Activated T-helper 1 cell treated with anti-CD3 and anti-CD28 coated beads, Interleukin-12 subunit alpha, Interleukin-12 subunit beta, Interleukin-2, Interleukin-4 antibody, amounts not matched to agents 30 ng/mL and 10 ng/mL and 1 ng/mL, durations not matched to agents 14 hours and 24 hours and 36 hours (primary cell): ENCODE results near the gene NMUR2. TPM values are rescaled to one million over a fixed set of nuclear protein-coding genes. Genes with fewer than 3 reads are reported as not detected.

Experiments used
- DNase-seq: peaks from one replicate; pipeline ENCODE4 v3.0.0; 2021; ENCODE audit warnings: low spot score
- H3K27ac Mint-ChIP-seq: one replicate; pipeline ENCODE4 v1.8.0; 2021; ENCODE audit warnings: mild to moderate bottlenecking, mixed read lengths
- H3K27me3 Mint-ChIP-seq: one replicate; pipeline ENCODE4 v1.8.0; 2022; ENCODE audit warnings: mild to moderate bottlenecking, moderate library complexity, mixed read lengths; ENCODE audit not compliant: insufficient read depth
- H3K36me3 Mint-ChIP-seq: one replicate; pipeline ENCODE4 v1.8.0; 2021; ENCODE audit warnings: low read depth, mixed read lengths
- H3K4me1 Mint-ChIP-seq: one replicate; pipeline ENCODE4 v1.8.0; 2021; ENCODE audit warnings: low read depth, mixed read lengths
- H3K4me3 Mint-ChIP-seq: one replicate; pipeline ENCODE4 v1.8.0; 2021; ENCODE audit warnings: mild to moderate bottlenecking, moderate library complexity, mixed read lengths
- H3K9me3 Mint-ChIP-seq: one replicate; pipeline ENCODE4 v1.8.0; 2021; ENCODE audit warnings: mixed read lengths
- intact Hi-C: fragments of 100-400 bp; cut with micrococcal nuclease; formaldehyde crosslinking; loops from one replicate; pipeline ENCODE4 v1.15.1; 2024
- total RNA-seq: library from RNA; stranded (reverse); gene quantifications from 2 replicates; pipeline ENCODE4 v1.2.3, GENCODE V29; 2022

The NMUR2 gene, protein sequence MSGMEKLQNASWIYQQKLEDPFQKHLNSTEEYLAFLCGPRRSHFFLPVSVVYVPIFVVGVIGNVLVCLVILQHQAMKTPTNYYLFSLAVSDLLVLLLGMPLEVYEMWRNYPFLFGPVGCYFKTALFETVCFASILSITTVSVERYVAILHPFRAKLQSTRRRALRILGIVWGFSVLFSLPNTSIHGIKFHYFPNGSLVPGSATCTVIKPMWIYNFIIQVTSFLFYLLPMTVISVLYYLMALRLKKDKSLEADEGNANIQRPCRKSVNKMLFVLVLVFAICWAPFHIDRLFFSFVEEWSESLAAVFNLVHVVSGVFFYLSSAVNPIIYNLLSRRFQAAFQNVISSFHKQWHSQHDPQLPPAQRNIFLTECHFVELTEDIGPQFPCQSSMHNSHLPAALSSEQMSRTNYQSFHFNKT
- not detected in 2 replicates for total RNA-seq

DNA sequence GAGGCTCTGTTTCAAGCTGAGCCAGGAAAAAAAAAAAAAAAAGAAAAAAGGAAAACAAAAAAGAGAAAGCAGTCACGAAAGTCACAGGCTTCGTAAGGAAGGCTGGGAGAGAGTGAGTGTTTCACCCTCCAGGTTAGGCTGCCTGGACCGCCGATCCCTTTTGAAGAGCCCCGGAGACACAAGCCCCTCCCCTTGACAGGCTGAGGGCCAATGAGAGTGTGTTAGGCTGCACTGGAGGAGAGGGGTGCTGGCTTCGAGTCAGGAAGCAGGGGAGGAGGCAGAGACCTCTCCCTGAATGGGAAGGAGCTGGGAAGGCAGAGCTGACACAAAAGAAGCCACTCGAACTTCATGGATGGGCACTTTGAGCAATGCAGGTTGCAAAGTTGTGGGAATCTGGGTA is at the start of gene NMUR2:
TSS of gene NMUR2 (minus strand) at position 135 of the 400 bp plus-strand sequence. CDS start 166 bp downstream, outside the sequence.
- Mint-ChIP-seq H3K4me1 (no peaks in the 10 kb centered on the region), H3K9me3 (no peaks in the 10 kb centered on the region), H3K36me3 (no peaks in the 10 kb centered on the region), H3K27ac (no peak within 1 kb of the TSS), H3K27me3 (no peaks in the 10 kb centered on the region), H3K4me3 (no peak within 1 kb of the TSS)
- no peak for DNase-seq
- intact Hi-C loops = no loop called here

DNA sequence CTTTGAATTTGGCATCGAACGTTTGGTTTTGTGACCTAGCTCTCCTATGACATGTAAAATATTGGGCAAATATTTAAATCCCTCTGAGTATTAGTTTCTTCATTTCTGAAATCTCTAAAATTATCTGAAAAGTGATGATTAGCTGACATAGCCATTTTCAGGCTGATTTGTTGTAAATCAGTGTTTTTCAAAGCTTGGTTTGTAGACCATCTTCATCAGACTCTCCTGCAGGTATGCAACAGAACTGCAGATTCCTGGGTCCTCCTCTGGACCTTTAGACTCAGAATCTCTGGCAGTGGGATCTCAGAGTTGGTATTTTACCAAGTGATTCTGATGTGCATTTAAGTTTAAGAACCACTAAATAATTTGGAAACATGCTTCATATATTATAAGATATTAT is 38.9 kb upstream of the NMUR2 start:
- DNase-seq = no peak
- no peaks in the 10 kb centered on the region for H3K4me1 Mint-ChIP-seq
- H3K4me3 Mint-ChIP-seq = no peak overlapping the region
- H3K27ac Mint-ChIP-seq = no peak overlapping the region
- no peaks in the 10 kb centered on the region for H3K36me3 Mint-ChIP-seq
- intact Hi-C loops = no loop called here
- H3K9me3 Mint-ChIP-seq = no peaks in the 10 kb centered on the region
- H3K27me3 Mint-ChIP-seq = no peaks in the 10 kb centered on the region

GRCh38 chr5:152439791-152440190 is 34.7 kb upstream of the NMUR2 start:
- Mint-ChIP-seq H3K4me1 (no peaks in the 10 kb centered on the region), H3K27ac (no peak overlapping the region), H3K4me3 (no peak overlapping the region), H3K36me3 (no peaks in the 10 kb centered on the region), H3K27me3 (no peaks in the 10 kb centered on the region), H3K9me3 (no peaks in the 10 kb centered on the region)
- DNase-seq = no peak
- intact Hi-C loops = no loop called here

- Mint-ChIP-seq H3K9me3 (no peaks in the 10 kb centered on the region), H3K27me3 (no peaks in the 10 kb centered on the region), H3K4me1 (no peaks in the 10 kb centered on the region), H3K36me3 (no peaks in the 10 kb centered on the region), H3K27ac (no peak overlapping the region), H3K4me3 (no peak overlapping the region)
- DNase-seq = no peak
- intact Hi-C loops = no loop called here
Observed at GRCh38 chr5:152437866-152438265, 32.8 kb upstream of the NMUR2 start.

GRCh38 chr5:152427721-152428120 is 22.6 kb upstream of the NMUR2 start:
- Mint-ChIP-seq H3K4me3 (no peak overlapping the region), H3K4me1 (no peaks in the 10 kb centered on the region), H3K27me3 (no peaks in the 10 kb centered on the region), H3K36me3 (no peaks in the 10 kb centered on the region), H3K9me3 (no peaks in the 10 kb centered on the region), H3K27ac (no peak overlapping the region)
- intact Hi-C loops = no loop called here
- no peak for DNase-seq

DNA sequence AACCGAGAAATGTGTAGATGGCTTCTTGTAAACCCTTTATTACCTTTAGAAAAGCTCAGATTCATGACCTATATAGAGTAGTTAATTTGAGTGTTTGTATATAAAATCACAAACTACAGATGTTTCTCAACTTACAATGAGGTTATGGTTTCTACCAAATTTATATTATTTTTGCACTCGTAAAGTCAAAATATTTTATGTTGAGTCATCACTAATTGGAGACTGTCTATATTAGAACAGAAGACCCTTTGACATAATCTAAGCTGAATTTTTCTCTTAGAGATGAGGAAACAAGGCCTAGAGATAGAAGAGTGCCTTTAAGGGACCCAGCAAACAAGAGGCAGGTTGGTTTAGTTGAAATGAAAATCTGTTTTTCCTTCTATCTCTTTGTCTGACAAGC is 20.0 kb upstream of the NMUR2 start:
- Mint-ChIP-seq H3K4me3 (no peak overlapping the region), H3K36me3 (no peaks in the 10 kb centered on the region), H3K9me3 (no peaks in the 10 kb centered on the region), H3K4me1 (no peaks in the 10 kb centered on the region), H3K27me3 (no peaks in the 10 kb centered on the region), H3K27ac (no peak overlapping the region)
- no peak for DNase-seq
- intact Hi-C loops = no loop called here

GRCh38 chr5:152424501-152424900 is 19.4 kb upstream of the NMUR2 start:
- H3K4me3 Mint-ChIP-seq = no peak overlapping the region
- H3K27ac Mint-ChIP-seq = no peak overlapping the region
- no peaks in the 10 kb centered on the region for H3K9me3 Mint-ChIP-seq
- H3K27me3 Mint-ChIP-seq = no peaks in the 10 kb centered on the region
- DNase-seq = no peak
- intact Hi-C loops = no loop called here
- no peaks in the 10 kb centered on the region for H3K4me1 Mint-ChIP-seq
- no peaks in the 10 kb centered on the region for H3K36me3 Mint-ChIP-seq

DNA sequence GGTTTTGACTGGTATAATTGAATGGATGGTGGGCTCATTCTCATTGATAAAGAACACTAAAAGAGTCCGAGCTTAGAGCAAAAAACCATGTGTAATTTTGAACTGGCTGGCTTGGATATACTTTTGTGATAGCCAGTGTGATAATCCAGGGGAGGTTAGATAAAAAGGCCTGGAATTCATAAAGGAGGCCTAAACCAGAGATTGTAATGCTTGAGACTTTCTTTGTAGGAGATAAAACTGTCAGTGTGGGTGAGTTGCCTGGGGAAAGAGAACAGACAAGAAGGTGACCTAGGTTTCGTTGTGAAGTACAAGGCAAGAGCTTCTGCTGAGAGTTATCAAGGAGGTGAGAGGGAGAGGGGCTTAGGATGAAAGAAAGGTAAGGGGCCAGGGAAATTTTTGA is 17.0 kb upstream of the NMUR2 start:
- H3K4me3 Mint-ChIP-seq = no peak overlapping the region
- no peak for DNase-seq
- intact Hi-C loops = no loop called here
- no peaks in the 10 kb centered on the region for H3K27me3 Mint-ChIP-seq
- H3K36me3 Mint-ChIP-seq = no peaks in the 10 kb centered on the region
- H3K9me3 Mint-ChIP-seq = no peaks in the 10 kb centered on the region
- H3K27ac Mint-ChIP-seq = no peak overlapping the region
- H3K4me1 Mint-ChIP-seq = no peaks in the 10 kb centered on the region

DNA sequence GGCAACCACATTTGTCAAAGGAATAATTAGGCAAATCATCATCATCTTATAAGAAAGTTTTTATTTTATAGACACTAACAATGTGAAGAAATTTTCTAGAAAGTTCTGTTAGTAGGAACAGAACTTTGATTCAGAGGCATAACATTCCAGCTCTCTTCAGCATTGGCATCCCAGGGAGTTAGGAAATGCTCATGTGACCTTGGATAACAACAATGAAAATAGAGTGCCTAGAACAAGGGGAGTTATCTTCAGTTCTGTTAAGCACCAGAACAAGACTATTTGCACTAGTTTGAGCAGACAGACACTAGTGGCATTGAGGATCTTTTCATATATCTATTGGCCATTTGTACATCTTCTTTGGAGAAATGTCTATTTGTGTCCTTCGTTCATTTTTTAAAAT is 7.0 kb upstream of the NMUR2 start:
- no peak overlapping the region for H3K27ac Mint-ChIP-seq
- no peak for DNase-seq
- H3K4me1 Mint-ChIP-seq = no peaks in the 10 kb centered on the region
- intact Hi-C loops = no loop called here
- H3K9me3 Mint-ChIP-seq = no peaks in the 10 kb centered on the region
- no peaks in the 10 kb centered on the region for H3K36me3 Mint-ChIP-seq
- H3K4me3 Mint-ChIP-seq = no peak overlapping the region
- H3K27me3 Mint-ChIP-seq = peaks cover 1% of the 10 kb centered on the region

DNA sequence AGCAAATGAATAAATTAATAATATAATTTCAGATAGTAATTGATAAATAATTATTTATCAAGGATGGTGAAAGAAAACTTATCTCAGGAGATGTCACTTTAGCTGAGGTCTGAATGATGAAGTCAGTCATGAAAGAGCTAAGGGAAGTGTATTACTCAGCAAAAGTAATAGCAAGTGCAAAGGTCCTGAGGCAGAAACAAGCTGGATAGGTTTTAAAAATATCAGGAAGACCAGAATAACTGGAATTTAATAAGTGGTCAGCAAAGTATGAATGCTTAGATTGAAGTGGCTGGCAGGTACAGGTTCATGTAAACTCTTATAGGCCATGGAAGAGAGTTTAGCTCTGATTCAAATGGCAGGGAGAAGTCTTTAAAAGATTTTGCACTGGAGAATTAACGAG is 1.0 kb upstream of the NMUR2 start:
- intact Hi-C loops = no loop called here
- Mint-ChIP-seq H3K27ac (no peak overlapping the region), H3K9me3 (no peaks in the 10 kb centered on the region), H3K36me3 (no peaks in the 10 kb centered on the region), H3K4me3 (no peak overlapping the region), H3K4me1 (no peaks in the 10 kb centered on the region), H3K27me3 (peaks cover 1% of the 10 kb centered on the region)
- DNase-seq = no peak

DNA sequence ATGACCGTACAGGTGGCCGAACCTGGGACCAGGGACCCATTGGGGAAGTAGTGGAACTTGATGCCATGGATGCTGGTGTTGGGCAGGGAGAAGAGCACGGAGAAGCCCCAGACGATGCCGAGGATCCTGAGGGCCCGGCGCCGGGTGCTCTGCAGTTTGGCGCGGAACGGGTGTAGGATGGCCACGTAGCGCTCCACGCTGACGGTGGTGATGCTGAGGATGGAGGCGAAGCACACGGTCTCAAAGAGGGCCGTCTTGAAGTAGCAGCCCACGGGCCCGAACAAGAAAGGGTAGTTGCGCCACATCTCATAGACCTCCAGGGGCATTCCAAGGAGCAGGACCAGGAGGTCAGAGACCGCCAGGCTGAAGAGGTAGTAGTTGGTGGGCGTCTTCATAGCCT is 585 bp downstream of the NMUR2 start:
- H3K4me3 Mint-ChIP-seq = no peak overlapping the region
- H3K27ac Mint-ChIP-seq = no peak overlapping the region
- H3K27me3 Mint-ChIP-seq = no peaks in the 10 kb centered on the region
- no peaks in the 10 kb centered on the region for H3K4me1 Mint-ChIP-seq
- intact Hi-C loops = no loop called here
- no peaks in the 10 kb centered on the region for H3K9me3 Mint-ChIP-seq
- DNase-seq = no peak
- H3K36me3 Mint-ChIP-seq = no peaks in the 10 kb centered on the region

GRCh38 chr5:152403046-152403445 is 2.0 kb downstream of the NMUR2 start:
- Mint-ChIP-seq H3K9me3 (no peaks in the 10 kb centered on the region), H3K4me1 (no peaks in the 10 kb centered on the region), H3K27me3 (no peaks in the 10 kb centered on the region), H3K27ac (no peak overlapping the region), H3K36me3 (no peaks in the 10 kb centered on the region), H3K4me3 (no peak overlapping the region)
- intact Hi-C loops = no loop called here
- no peak for DNase-seq

DNA sequence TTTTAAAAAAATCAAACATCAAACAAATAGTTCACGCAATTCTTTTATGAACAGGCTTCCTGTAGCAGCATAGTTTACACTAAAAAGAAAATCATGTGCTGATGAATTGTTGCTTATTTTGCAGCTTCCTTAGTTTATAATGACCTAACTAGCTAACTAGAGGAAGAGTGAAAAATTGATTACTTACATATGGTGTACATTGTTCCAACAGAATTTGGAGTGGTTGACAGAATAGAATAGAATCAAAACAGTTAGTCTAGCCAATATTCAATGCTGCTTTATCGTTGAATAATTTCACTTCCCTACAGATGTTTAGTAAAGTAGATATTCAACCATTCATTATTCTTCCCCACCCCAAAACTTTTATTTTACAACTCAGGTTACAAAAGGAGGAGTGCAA is 4.2 kb downstream of the NMUR2 start:
- no peak overlapping the region for H3K4me3 Mint-ChIP-seq
- no peaks in the 10 kb centered on the region for H3K36me3 Mint-ChIP-seq
- H3K27me3 Mint-ChIP-seq = no peaks in the 10 kb centered on the region
- H3K9me3 Mint-ChIP-seq = no peaks in the 10 kb centered on the region
- intact Hi-C loops = no loop called here
- no peak for DNase-seq
- H3K4me1 Mint-ChIP-seq = no peaks in the 10 kb centered on the region
- no peak overlapping the region for H3K27ac Mint-ChIP-seq

DNA sequence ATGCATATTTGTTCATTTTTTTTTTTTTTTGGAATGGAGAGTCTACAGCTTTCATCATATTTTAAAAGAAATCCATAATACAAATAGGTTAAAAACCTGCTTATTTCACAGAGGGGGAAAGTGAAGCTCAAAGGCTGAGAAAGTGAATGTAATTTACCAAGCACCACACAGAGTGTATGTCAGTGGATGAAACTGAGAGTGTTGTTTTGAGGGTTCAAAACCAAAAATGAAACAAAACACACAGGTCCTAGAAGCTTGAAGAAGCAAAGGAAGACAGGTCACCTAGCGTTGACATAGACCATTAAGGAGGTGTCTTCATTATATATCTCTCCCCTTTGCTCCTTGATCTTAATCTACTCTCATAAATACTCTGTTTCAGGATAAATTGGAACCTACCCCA is 7.5 kb downstream of the NMUR2 start:
- H3K9me3 Mint-ChIP-seq = no peaks in the 10 kb centered on the region
- H3K27ac Mint-ChIP-seq = no peak overlapping the region
- H3K4me3 Mint-ChIP-seq = no peak overlapping the region
- intact Hi-C loops = no loop called here
- no peak for DNase-seq
- H3K36me3 Mint-ChIP-seq = no peaks in the 10 kb centered on the region
- H3K4me1 Mint-ChIP-seq = no peaks in the 10 kb centered on the region
- H3K27me3 Mint-ChIP-seq = no peaks in the 10 kb centered on the region
